HepG2 (cell line): ENCODE data around the gene CBL. TPM values are rescaled to one million over a fixed set of nuclear protein-coding genes. Genes with fewer than 3 reads are reported as not detected.

ENCODE experiments used
- ATAC-seq: fragments of 200-7000 bp; cut with Tn5 transposase; 3 replicates; pipeline ENCODE4 v1.9.1; 2020; ENCODE audit warnings: mild to moderate bottlenecking, moderate library complexity
- BruUV-seq: library from RNA; stranded (reverse); fragments of 400-500 nt; replicated peaks from 2 replicates; lab custom pipeline; 2021; lab: Mats Ljungman, UMichigan
- CTCF ChIA-PET: fragments of 300-600 bp; formaldehyde crosslinking; extraction: SDS; loops from one replicate; lab custom pipeline; 2021; ENCODE audit warnings: low total read pairs, inconsistent platforms, low intra/inter-chr PET ratio; lab: Yijun Ruan, JAX
- POLR2A ChIA-PET: fragments of 350-600 bp; sonication (Branson Sonifier 250); formaldehyde crosslinking; loops from one replicate; lab custom pipeline; 2020; ENCODE audit warnings: antibody characterized with exemption, inconsistent platforms; lab: Yijun Ruan, JAX
- DNase-seq: peaks from one replicate; pipeline ENCODE4 v3.0.0-alpha.2; 2015; ENCODE audit warnings: low spot score
- FAIRE-seq: peaks from 3 replicates; lab custom pipeline; 2011; peaks lifted over from hg19 to GRCh38; lab: Jason Lieb, UNC
- H2AFZ ChIP-seq: one replicate; pipeline ENCODE4 v1.6.1; 2011; ENCODE audit warnings: low read length, inconsistent platforms
- H3K27ac ChIP-seq: fragments of 300-600 bp; 3 replicates; pipeline ENCODE4 v1.8.0; 2011; ENCODE audit warnings: mixed run types, mild to moderate bottlenecking, mixed read lengths, low read length, inconsistent platforms; ENCODE audit not compliant: insufficient read depth; ENCODE audit errors: extremely low read length
- H3K27me3 ChIP-seq, 2 experiments: fragments of 200-600 bp in 1 of 2; 2 replicates in 1 of 2; 3 replicates in 1 of 2; pipeline versions ENCODE4 v1.6.0 to v1.8.0; 2011; ENCODE audit warnings: low read length in 2 of 2, mild to moderate bottlenecking in 2 of 2, moderate library complexity in 2 of 2, inconsistent platforms in 1 of 2; ENCODE audit not compliant: insufficient read depth in 2 of 2, control insufficient read depth in 1 of 2
- H3K36me3 ChIP-seq, 2 experiments: fragments of 200-600 bp in 1 of 2; replicated peaks in 1 of 2; 2 replicates in 1 of 2; 3 replicates in 1 of 2; pipeline versions ENCODE4 v1.5.1 to v1.8.0; 2011; ENCODE audit warnings: low read length in 2 of 2, inconsistent platforms in 1 of 2; ENCODE audit not compliant: insufficient read depth in 2 of 2, control insufficient read depth in 1 of 2
- H3K4me1 ChIP-seq: 2 replicates; pipeline ENCODE4 v1.5.1; 2012; ENCODE audit warnings: low read length, inconsistent platforms; ENCODE audit not compliant: insufficient read depth
- H3K4me2 ChIP-seq: 2 replicates; pipeline ENCODE4 v1.6.0; 2011; ENCODE audit warnings: low read depth, low read length, inconsistent platforms
- H3K4me3 ChIP-seq, 3 experiments: fragments of 200-600 bp in 1 of 3; sonication (generic), shearing (Covaris generic) in 1 of 3; replicated peaks in 1 of 3; 2 replicates each; pipeline ENCODE4 v1.5.1; 2011 to 2016; ENCODE audit warnings: low read length in 3 of 3, inconsistent platforms in 2 of 3, low read depth in 2 of 3, mild to moderate bottlenecking in 2 of 3, control low read depth in 1 of 3, mixed read lengths in 1 of 3; ENCODE audit not compliant: insufficient read depth in 1 of 3
- H3K79me2 ChIP-seq: one replicate; pipeline ENCODE4 v1.6.1; 2011; ENCODE audit warnings: low read length, inconsistent platforms; ENCODE audit not compliant: insufficient read depth
- H3K9ac ChIP-seq: 2 replicates; pipeline ENCODE4 v1.6.0; 2011; ENCODE audit warnings: mild to moderate bottlenecking, low read depth, low read length, inconsistent platforms; ENCODE audit not compliant: insufficient read depth
- H3K9me3 ChIP-seq: 2 replicates; pipeline ENCODE4 v1.5.1; 2012; ENCODE audit warnings: mild to moderate bottlenecking, low read length
- H4K20me1 ChIP-seq: 2 replicates; pipeline ENCODE4 v1.6.0; 2011; ENCODE audit warnings: inconsistent platforms, mild to moderate bottlenecking, low read length, moderate library complexity; ENCODE audit not compliant: insufficient read depth
- EED ChIP-seq: sonication (generic); formaldehyde crosslinking; IDR thresholded peaks from 2 replicates; pipeline ENCODE4 v1.5.0; 2020; ENCODE audit warnings: mild to moderate bottlenecking, missing genetic modification reagents
- HHEX ChIP-seq: IDR thresholded peaks from 2 replicates; pipeline ENCODE4 v1.6.1; 2016; ENCODE audit warnings: control low read depth
- JARID2 ChIP-seq: sonication (generic); formaldehyde crosslinking; IDR thresholded peaks from 2 replicates; pipeline ENCODE4 v1.8.1; 2023; ENCODE audit warnings: missing genetic modification reagents, inconsistent platforms; ENCODE audit not compliant: insufficient replicate concordance
- SRY ChIP-seq: sonication (generic); formaldehyde crosslinking; IDR thresholded peaks from 2 replicates; pipeline ENCODE4 v1.8.0; 2022; ENCODE audit warnings: mild to moderate bottlenecking, missing genetic modification reagents
- TOE1 ChIP-seq: sonication (generic); formaldehyde crosslinking; IDR thresholded peaks from 2 replicates; pipeline ENCODE4 v1.4.0; 2020; ENCODE audit warnings: mild to moderate bottlenecking, missing genetic modification reagents
- ZBTB7B ChIP-seq: sonication (generic); formaldehyde crosslinking; IDR thresholded peaks from 2 replicates; pipeline ENCODE4 v1.4.0; 2020; ENCODE audit warnings: missing genetic modification reagents
- ZFX ChIP-seq: sonication (generic); formaldehyde crosslinking; IDR thresholded peaks from 2 replicates; pipeline ENCODE4 v1.4.0; 2020; ENCODE audit warnings: mild to moderate bottlenecking, low read depth, missing genetic modification reagents, moderate library complexity
- ZFYVE20 ChIP-seq: sonication (generic); formaldehyde crosslinking; IDR thresholded peaks from 2 replicates; pipeline ENCODE4 v1.8.0; 2023; ENCODE audit warnings: low read depth, mild to moderate bottlenecking, moderate library complexity, missing genetic modification reagents, borderline replicate concordance
- ZNF335 ChIP-seq: sonication (generic); formaldehyde crosslinking; IDR thresholded peaks from 2 replicates; pipeline ENCODE4 v1.4.0; 2020; ENCODE audit warnings: missing genetic modification reagents
- ZNF510 ChIP-seq: sonication (generic); formaldehyde crosslinking; IDR thresholded peaks from 2 replicates; pipeline ENCODE4 v1.4.0; 2020; ENCODE audit warnings: low read depth, mild to moderate bottlenecking, missing genetic modification reagents
- ZNF546 ChIP-seq: sonication (generic); formaldehyde crosslinking; conservative IDR thresholded peaks from 2 replicates; pipeline ENCODE4 v1.8.1; 2023; ENCODE audit warnings: mild to moderate bottlenecking, missing genetic modification reagents
- ZNF749 ChIP-seq: sonication (generic); formaldehyde crosslinking; IDR thresholded peaks from 2 replicates; pipeline ENCODE4 v1.8.0; 2022; ENCODE audit warnings: mild to moderate bottlenecking, missing genetic modification reagents, moderate library complexity, borderline replicate concordance
- WGBS: methylation state at CpG from one replicate; pipeline ENCODE4 v1.1.6; 2017; ENCODE audit warnings: low lambda C conversion rate; 5-methylcytosine and 5-hydroxymethylcytosine counted together
- in situ Hi-C: cut with HindIII; loops from 2 replicates; pipeline ENCODE4 v1.10.0; 2017; ENCODE audit warnings: low pct_unique_long_range_greater_than_20kb; ENCODE audit not compliant: extremely low pct_ligation_motif_present
- intact Hi-C: fragments of 100-400 bp; cut with micrococcal nuclease; formaldehyde crosslinking; loops from one replicate; pipeline ENCODE4 v1.10.0; 2022; ENCODE audit not compliant: unreplicated experiment
- polyA plus RNA-seq, 8 experiments: library from polyadenylated mRNA; depleted of rRNA in 3 of 8; stranded (reverse) in 7 of 8; unstranded in 1 of 8; fragments of >200 nt; fragmentation: Illumina TruSeq in 4 of 8; extraction: Trizol in 4 of 8; gene quantifications; 2 replicates each; pipeline versions ENCODE4 v1.2.1 to v1.2.3, GENCODE V29; 2011 to 2016; ENCODE audit warnings: low read depth in 4 of 8, missing spikeins in 1 of 8, mixed read lengths in 1 of 8; ENCODE audit not compliant: insufficient read depth in 1 of 8
- total RNA-seq, 5 experiments: library from RNA; depleted of rRNA; stranded (reverse); fragments of >200 nt; fragmentation: Illumina TruSeq; extraction: Trizol; gene quantifications; 2 replicates each; pipeline ENCODE4 v1.2.3, GENCODE V29; 2016; ENCODE audit warnings: low read depth in 1 of 5
- TF ChIP-seq, protein P1 (sequence below): sonication (generic); formaldehyde crosslinking; IDR thresholded peaks from 2 replicates; pipeline ENCODE4 v1.4.0; 2020; ENCODE audit warnings: missing genetic modification reagents
- TF ChIP-seq, protein P2 (sequence below): sonication (generic); formaldehyde crosslinking; IDR thresholded peaks from 2 replicates; pipeline ENCODE4 v1.4.0; 2020; ENCODE audit warnings: missing genetic modification reagents
- TF ChIP-seq, protein P3 (sequence below): IDR thresholded peaks from 2 replicates; pipeline ENCODE4 v1.6.1; 2016; ENCODE audit warnings: mild to moderate bottlenecking
- TF ChIP-seq, protein P4 (sequence below), 2 experiments: sonication (generic) in 1 of 2; formaldehyde crosslinking in 1 of 2; IDR thresholded peaks; 2 replicates each; pipeline versions ENCODE4 v1.4.0 to v1.6.1; 2018 to 2020; ENCODE audit warnings: missing genetic modification reagents in 2 of 2, borderline replicate concordance in 1 of 2, low read depth in 1 of 2, mild to moderate bottlenecking in 1 of 2, missing biosample characterization in 1 of 2

The CBL gene
- total and polyA plus RNA-seq, 2 of the 13 experiments (the other 11 are each of a cell fraction or from before 2014, with no cell fraction given), result 6.6 to 7.4 TPM

- peak overlapping the region; percentile 76 for H3K27ac ChIP-seq
- H3K4me3 ChIP-seq, result peak overlapping the region; percentile 89 to 99 (median 96)
- WGBS, result 2% methylated on average over 41 of the region's 41 CpGs
- H4K20me1 ChIP-seq, result no peaks in the 10 kb centered on the region
- peak; percentile 55 for ATAC-seq
- peaks cover 32% of the 10 kb centered on the region for H3K4me1 ChIP-seq
- no peak overlapping the region for H2AFZ ChIP-seq
- ChIA-PET POLR2A (interaction anchor here (0.6 to 1.3 kb wide), 12 partner anchors 10 to 414 kb away, joined by 3 to 4 read pairs (median 3); partner anchors contain the start of genes HINFP, HMBS, NLRX1 and VPS11), CTCF (no interaction called here)
- peak overlapping the region; percentile 94 for H3K4me2 ChIP-seq
- intact Hi-C loops (loop anchor here (2.0 to 10.0 kb wide), 2 partner anchors 118 to 266 kb away; no protein-coding TSS in a partner anchor), in situ Hi-C loops (no loop called here)
- no peak for FAIRE-seq
- TSS peak; percentile 76 for BruUV-seq
- peak overlapping the region; percentile 79 for H3K9ac ChIP-seq
- H3K79me2 ChIP-seq, result peaks cover 32% of the 10 kb centered on the region
- no peaks in the 10 kb centered on the region for H3K9me3 ChIP-seq
- H3K27me3 ChIP-seq, result no peaks in the 10 kb centered on the region; a peak in 1 of 5 replicates
- no peak for DNase-seq
- no peaks in the 10 kb centered on the region for H3K36me3 ChIP-seq
- TF ChIP-seq ZFX (CRISPR knock-in tag) (peak; percentile 70), EED (CRISPR knock-in tag) (0 out of 2 replicates have a peak, but pooled peaks have one; percentile 32), ZNF335 (no peak), HHEX (CRISPR knock-in tag) (no peak), ZNF546 (0 out of 2 replicates have a peak, but pooled peaks have one; percentile 1), ZNF749 (no peak), ZFYVE20 (CRISPR knock-in tag) (no peak), SRY (CRISPR knock-in tag) (0 out of 2 replicates have a peak, but pooled peaks have one; percentile 2), ZBTB7B (CRISPR knock-in tag) (peak; percentile 13; the same call in 1 of the 2 replicates), TOE1 (CRISPR knock-in tag) (no peak), JARID2 (CRISPR knock-in tag) (no peak), ZNF510 (no peak)
- TF ChIP-seq, protein P1, sequence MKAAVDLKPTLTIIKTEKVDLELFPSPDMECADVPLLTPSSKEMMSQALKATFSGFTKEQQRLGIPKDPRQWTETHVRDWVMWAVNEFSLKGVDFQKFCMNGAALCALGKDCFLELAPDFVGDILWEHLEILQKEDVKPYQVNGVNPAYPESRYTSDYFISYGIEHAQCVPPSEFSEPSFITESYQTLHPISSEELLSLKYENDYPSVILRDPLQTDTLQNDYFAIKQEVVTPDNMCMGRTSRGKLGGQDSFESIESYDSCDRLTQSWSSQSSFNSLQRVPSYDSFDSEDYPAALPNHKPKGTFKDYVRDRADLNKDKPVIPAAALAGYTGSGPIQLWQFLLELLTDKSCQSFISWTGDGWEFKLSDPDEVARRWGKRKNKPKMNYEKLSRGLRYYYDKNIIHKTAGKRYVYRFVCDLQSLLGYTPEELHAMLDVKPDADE, result 0 out of 2 replicates have a peak, but pooled peaks have one; percentile 53
- TF ChIP-seq, protein P2, sequence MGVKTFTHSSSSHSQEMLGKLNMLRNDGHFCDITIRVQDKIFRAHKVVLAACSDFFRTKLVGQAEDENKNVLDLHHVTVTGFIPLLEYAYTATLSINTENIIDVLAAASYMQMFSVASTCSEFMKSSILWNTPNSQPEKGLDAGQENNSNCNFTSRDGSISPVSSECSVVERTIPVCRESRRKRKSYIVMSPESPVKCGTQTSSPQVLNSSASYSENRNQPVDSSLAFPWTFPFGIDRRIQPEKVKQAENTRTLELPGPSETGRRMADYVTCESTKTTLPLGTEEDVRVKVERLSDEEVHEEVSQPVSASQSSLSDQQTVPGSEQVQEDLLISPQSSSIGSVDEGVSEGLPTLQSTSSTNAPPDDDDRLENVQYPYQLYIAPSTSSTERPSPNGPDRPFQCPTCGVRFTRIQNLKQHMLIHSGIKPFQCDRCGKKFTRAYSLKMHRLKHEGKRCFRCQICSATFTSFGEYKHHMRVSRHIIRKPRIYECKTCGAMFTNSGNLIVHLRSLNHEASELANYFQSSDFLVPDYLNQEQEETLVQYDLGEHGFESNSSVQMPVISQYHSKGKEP (CRISPR knock-in tag), result no peak
- TF ChIP-seq, protein P3, sequence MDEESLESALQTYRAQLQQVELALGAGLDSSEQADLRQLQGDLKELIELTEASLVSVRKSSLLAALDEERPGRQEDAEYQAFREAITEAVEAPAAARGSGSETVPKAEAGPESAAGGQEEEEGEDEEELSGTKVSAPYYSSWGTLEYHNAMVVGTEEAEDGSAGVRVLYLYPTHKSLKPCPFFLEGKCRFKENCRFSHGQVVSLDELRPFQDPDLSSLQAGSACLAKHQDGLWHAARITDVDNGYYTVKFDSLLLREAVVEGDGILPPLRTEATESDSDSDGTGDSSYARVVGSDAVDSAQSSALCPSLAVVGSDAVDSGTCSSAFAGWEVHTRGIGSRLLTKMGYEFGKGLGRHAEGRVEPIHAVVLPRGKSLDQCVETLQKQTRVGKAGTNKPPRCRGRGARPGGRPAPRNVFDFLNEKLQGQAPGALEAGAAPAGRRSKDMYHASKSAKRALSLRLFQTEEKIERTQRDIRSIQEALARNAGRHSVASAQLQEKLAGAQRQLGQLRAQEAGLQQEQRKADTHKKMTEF (CRISPR knock-in tag), result no peak
- TF ChIP-seq, protein P4, sequence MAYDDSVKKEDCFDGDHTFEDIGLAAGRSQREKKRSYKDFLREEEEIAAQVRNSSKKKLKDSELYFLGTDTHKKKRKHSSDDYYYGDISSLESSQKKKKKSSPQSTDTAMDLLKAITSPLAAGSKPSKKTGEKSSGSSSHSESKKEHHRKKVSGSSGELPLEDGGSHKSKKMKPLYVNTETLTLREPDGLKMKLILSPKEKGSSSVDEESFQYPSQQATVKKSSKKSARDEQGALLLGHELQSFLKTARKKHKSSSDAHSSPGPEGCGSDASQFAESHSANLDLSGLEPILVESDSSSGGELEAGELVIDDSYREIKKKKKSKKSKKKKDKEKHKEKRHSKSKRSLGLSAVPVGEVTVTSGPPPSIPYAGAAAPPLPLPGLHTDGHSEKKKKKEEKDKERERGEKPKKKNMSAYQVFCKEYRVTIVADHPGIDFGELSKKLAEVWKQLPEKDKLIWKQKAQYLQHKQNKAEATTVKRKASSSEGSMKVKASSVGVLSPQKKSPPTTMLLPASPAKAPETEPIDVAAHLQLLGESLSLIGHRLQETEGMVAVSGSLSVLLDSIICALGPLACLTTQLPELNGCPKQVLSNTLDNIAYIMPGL (CRISPR knock-in tag; IDR thresholded peaks at IDR 0.05; ENCODE audit: borderline replicate concordance in 1 of 2, low read depth in 1 of 2), result peak in 1 of 2 experiments; percentile 77; a peak in 1 of 4 replicates
These were observed 624 bp downstream of the CBL start for GRCh38 chr11:119206511-119207414.
